Gastrocnemius medialis (tissue), 4 donors: ENCODE data around the gene NLRC4. TPM values are rescaled to one million over a fixed set of nuclear protein-coding genes. Genes with fewer than 3 reads are reported as not detected.
"Not testable (repeated sequence)": the region's sequence is repeated elsewhere in the genome, so short reads cannot be mapped to it uniquely, and the experiment has no call there.

ENCODE experiments used
- ATAC-seq, 2 donors: fragments of 150-250 bp; one replicate each; pipeline ENCODE4 v1.9.1; 2016
- DNase-seq, 2 donors: peaks; one replicate each; pipeline ENCODE4 v3.0.0-alpha.2; 2019
- H3K27ac ChIP-seq, 4 donors: fragments of 200-600 bp; sonication (generic); 1 replicate in 1 of 4; 2 replicates in 3 of 4; pipeline ENCODE4 v1.5.1; 2016 to 2018; ENCODE audit warnings: mild to moderate bottlenecking in 2 of 4, moderate library complexity in 1 of 4
- H3K27me3 ChIP-seq, 3 donors: fragments of 200-600 bp; sonication (generic) in 2 of 3; 1 replicate in 1 of 3; 2 replicates in 2 of 3; pipeline versions ENCODE4 v1.5.1 to v1.6.0; 2016 to 2019; ENCODE audit warnings: mild to moderate bottlenecking in 1 of 3, moderate library complexity in 1 of 3
- H3K36me3 ChIP-seq, 2 donors: fragments of 200-600 bp; sonication (generic) in 1 of 2; one replicate each; pipeline ENCODE4 v1.5.1; 2017 to 2018
- H3K4me1 ChIP-seq, 2 donors: fragments of 200-600 bp; sonication (generic) in 1 of 2; one replicate each; pipeline ENCODE4 v1.5.1; 2016 to 2017; ENCODE audit warnings: mild to moderate bottlenecking in 2 of 2
- H3K4me3 ChIP-seq, 4 donors: fragments of 200-600 bp; sonication (generic) in 3 of 4; 1 replicate in 1 of 4; 2 replicates in 3 of 4; pipeline ENCODE4 v1.5.1; 2016 to 2019; ENCODE audit warnings: mild to moderate bottlenecking in 2 of 4
- H3K9me3 ChIP-seq, 3 donors: fragments of 200-600 bp; sonication (generic) in 2 of 3; 1 replicate in 1 of 3; 2 replicates in 2 of 3; pipeline ENCODE4 v1.5.1; 2016 to 2019
- POLR2A ChIP-seq, 2 donors: fragments of 450-650 bp; IDR thresholded peaks; one replicate each; pipeline ENCODE4 v1.6.1; 2017; ENCODE audit warnings: antibody characterized with exemption in 2 of 2, mild to moderate bottlenecking in 2 of 2, moderate library complexity in 2 of 2
- in situ Hi-C, 4 donors: fragments of 200-750 bp; cut with MboI; loops; one replicate each; pipeline versions ENCODE4 v1.15.0 to v1.8.0; 2017; ENCODE audit warnings: low sequenced_read_pairs in 4 of 4
- intact Hi-C: fragments of 100-400 bp; cut with DNase I; formaldehyde crosslinking; loops from one replicate; pipeline ENCODE4 v1.15.1; 2023; ENCODE audit warnings: low total_unique reads
- total RNA-seq, 4 donors: library from RNA; depleted of rRNA; stranded (reverse); fragments of >200 nt; gene quantifications; one replicate each; pipeline versions ENCODE4 v1.1.0 to v1.2.3, GENCODE V29; 2016
- TF ChIP-seq, protein P1 (sequence below), 5 experiments: fragments of 450-650 bp in 3 of 5; fragments of 200-600 bp in 2 of 5; sonication (generic) in 2 of 5; IDR thresholded peaks in 4 of 5; conservative IDR thresholded peaks in 1 of 5; 1 replicate in 4 of 5; 2 replicates in 1 of 5; pipeline ENCODE4 v1.5.1; 2016 to 2019; ENCODE audit warnings: antibody characterized with exemption in 5 of 5, mild to moderate bottlenecking in 3 of 5, moderate library complexity in 3 of 5

The NLRC4 gene, protein sequence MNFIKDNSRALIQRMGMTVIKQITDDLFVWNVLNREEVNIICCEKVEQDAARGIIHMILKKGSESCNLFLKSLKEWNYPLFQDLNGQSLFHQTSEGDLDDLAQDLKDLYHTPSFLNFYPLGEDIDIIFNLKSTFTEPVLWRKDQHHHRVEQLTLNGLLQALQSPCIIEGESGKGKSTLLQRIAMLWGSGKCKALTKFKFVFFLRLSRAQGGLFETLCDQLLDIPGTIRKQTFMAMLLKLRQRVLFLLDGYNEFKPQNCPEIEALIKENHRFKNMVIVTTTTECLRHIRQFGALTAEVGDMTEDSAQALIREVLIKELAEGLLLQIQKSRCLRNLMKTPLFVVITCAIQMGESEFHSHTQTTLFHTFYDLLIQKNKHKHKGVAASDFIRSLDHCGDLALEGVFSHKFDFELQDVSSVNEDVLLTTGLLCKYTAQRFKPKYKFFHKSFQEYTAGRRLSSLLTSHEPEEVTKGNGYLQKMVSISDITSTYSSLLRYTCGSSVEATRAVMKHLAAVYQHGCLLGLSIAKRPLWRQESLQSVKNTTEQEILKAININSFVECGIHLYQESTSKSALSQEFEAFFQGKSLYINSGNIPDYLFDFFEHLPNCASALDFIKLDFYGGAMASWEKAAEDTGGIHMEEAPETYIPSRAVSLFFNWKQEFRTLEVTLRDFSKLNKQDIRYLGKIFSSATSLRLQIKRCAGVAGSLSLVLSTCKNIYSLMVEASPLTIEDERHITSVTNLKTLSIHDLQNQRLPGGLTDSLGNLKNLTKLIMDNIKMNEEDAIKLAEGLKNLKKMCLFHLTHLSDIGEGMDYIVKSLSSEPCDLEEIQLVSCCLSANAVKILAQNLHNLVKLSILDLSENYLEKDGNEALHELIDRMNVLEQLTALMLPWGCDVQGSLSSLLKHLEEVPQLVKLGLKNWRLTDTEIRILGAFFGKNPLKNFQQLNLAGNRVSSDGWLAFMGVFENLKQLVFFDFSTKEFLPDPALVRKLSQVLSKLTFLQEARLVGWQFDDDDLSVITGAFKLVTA
- under 1 TPM; 0.10 to 0.60 (median 0.23) TPM for total RNA-seq

- ATAC-seq, result no peak
- in situ Hi-C loops, result no loop called here
- H3K27ac ChIP-seq, result no peak within 1 kb of the TSS
Measured at GRCh38 chr2:32264422-32265105, at the start of gene NLRC4. TSS of gene NLRC4 (minus strand) at chr2:32264886. CDS start at chr2:32256775, 8,111 bp downstream.

DNA sequence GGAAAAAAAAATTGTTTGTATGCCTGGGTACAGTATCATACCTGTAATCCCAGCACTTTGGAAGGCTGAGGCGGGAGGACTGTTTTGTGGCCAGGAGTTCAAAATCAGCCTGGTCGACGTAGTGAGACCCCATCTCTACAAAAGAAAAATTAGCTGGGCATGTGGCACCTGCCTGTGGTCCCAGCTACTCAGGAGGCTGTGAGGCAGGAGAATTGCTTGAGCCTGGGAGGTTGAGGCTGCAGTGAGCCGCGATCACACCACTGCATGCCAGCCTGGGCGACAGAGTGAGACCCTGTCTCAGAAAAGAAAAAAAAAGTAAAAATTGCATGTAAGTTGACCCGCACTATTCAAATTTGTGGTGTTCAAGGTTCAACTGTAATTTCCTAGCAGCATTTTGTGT lies 45.9 kb upstream of the NLRC4 start:
- H3K27me3 ChIP-seq, result no peaks in the 10 kb centered on the region
- H3K4me3 ChIP-seq, result no peak overlapping the region
- H3K4me1 ChIP-seq, result no peaks in the 10 kb centered on the region
- peaks cover 0 to 28% of the 10 kb centered on the region in 2 donors for H3K36me3 ChIP-seq
- TF ChIP-seq, protein P1, sequence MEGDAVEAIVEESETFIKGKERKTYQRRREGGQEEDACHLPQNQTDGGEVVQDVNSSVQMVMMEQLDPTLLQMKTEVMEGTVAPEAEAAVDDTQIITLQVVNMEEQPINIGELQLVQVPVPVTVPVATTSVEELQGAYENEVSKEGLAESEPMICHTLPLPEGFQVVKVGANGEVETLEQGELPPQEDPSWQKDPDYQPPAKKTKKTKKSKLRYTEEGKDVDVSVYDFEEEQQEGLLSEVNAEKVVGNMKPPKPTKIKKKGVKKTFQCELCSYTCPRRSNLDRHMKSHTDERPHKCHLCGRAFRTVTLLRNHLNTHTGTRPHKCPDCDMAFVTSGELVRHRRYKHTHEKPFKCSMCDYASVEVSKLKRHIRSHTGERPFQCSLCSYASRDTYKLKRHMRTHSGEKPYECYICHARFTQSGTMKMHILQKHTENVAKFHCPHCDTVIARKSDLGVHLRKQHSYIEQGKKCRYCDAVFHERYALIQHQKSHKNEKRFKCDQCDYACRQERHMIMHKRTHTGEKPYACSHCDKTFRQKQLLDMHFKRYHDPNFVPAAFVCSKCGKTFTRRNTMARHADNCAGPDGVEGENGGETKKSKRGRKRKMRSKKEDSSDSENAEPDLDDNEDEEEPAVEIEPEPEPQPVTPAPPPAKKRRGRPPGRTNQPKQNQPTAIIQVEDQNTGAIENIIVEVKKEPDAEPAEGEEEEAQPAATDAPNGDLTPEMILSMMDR (IDR thresholded peaks at IDR 0.05 in 4 of 5, conservative IDR thresholded peaks at IDR 0.05 in 1 of 5), result no peak
- TF ChIP-seq POLR2A (IDR thresholded peaks at IDR 0.05), result no peak
- in situ Hi-C loops, result no loop called here
- ATAC-seq (no peak), DNase-seq (no peak)
- no peaks in the 10 kb centered on the region for H3K9me3 ChIP-seq
- no peak overlapping the region for H3K27ac ChIP-seq
- intact Hi-C loops, result no loop called here

More at GRCh38 chr2:32264422-32265105, at the start of gene NLRC4:
- Histone ChIP-seq H3K36me3 (no peaks in the 10 kb centered on the region), H3K9me3 (no peaks in the 10 kb centered on the region), H3K4me1 (no peaks in the 10 kb centered on the region), H3K27me3 (no peaks in the 10 kb centered on the region), H3K4me3 (no peak within 1 kb of the TSS)
- intact Hi-C loops, result no loop called here
- DNase-seq, result no peak
- TF ChIP-seq, protein P1 (IDR thresholded peaks at IDR 0.05 in 4 of 5, conservative IDR thresholded peaks at IDR 0.05 in 1 of 5), result no peak
- no peak for TF ChIP-seq POLR2A (IDR thresholded peaks at IDR 0.05)

- in situ Hi-C loops, H3K27me3 ChIP-seq, ATAC-seq, DNase-seq, H3K4me3 ChIP-seq, H3K9me3 ChIP-seq, H3K27ac ChIP-seq, intact Hi-C loops: not testable (repeated sequence)
- Histone ChIP-seq H3K36me3 (peaks cover 4 to 37% of the 10 kb centered on the region in 2 donors), H3K4me1 (peaks cover 0 to 12% of the 10 kb centered on the region in 2 donors)
Measured at GRCh38 chr2:32293966-32294562, 29.4 kb upstream of the NLRC4 start.

GRCh38 chr2:32293493-32293892 lies 28.8 kb upstream of the NLRC4 start:
- Histone ChIP-seq H3K36me3 (peaks cover 4 to 37% of the 10 kb centered on the region in 2 donors), H3K4me1 (peaks cover 0 to 14% of the 10 kb centered on the region in 2 donors)
- in situ Hi-C loops, H3K4me3 ChIP-seq, H3K27ac ChIP-seq, DNase-seq, ATAC-seq, H3K27me3 ChIP-seq, intact Hi-C loops, H3K9me3 ChIP-seq: not testable (repeated sequence)

DNA sequence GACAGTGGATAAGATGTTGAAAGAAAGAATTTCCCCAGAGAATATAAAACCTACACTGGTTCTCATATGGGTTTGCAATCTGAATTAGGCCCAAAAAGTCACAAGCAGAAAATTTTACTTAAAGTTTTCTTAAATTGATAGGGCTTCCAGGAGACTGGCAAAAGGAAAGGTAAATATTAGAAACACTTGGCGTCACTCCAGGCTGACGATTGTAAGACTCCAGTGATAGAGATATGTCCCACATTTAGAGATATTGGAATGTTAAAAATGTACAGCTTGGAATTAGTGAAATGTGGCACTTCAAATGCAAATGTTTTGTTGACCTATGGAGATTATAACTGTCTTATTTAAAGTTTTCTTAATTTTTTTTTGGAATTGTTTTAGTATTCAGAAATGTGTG lies 27.1 kb upstream of the NLRC4 start:
- in situ Hi-C loops, result no loop called here
- no peak for DNase-seq
- peaks cover 4 to 32% of the 10 kb centered on the region in 2 donors for H3K36me3 ChIP-seq
- peaks cover 0 to 14% of the 10 kb centered on the region in 2 donors for H3K4me1 ChIP-seq
- no peak overlapping the region for H3K27ac ChIP-seq
- no peak for ATAC-seq
- no peaks in the 10 kb centered on the region for H3K9me3 ChIP-seq
- intact Hi-C loops, result no loop called here
- no peak for TF ChIP-seq POLR2A (IDR thresholded peaks at IDR 0.05)
- TF ChIP-seq, protein P1 (IDR thresholded peaks at IDR 0.05 in 4 of 5, conservative IDR thresholded peaks at IDR 0.05 in 1 of 5), result no peak
- H3K4me3 ChIP-seq, result no peak overlapping the region
- H3K27me3 ChIP-seq, result no peaks in the 10 kb centered on the region
